GM12878 (cell line): ENCODE results near the gene VMAC.

Source experiments
- ESRRA ChIP-seq: IDR thresholded peaks from 2 replicates; pipeline ENCODE4 v1.6.1; 2012; ENCODE audit warnings: mild to moderate bottlenecking, low read length, improper control_type of control experiment
- FOXM1 ChIP-seq: IDR thresholded peaks from 2 replicates; pipeline ENCODE4 v1.6.1; 2012; ENCODE audit warnings: low read depth, mild to moderate bottlenecking, inconsistent platforms, low read length, moderate library complexity
- POLR2A ChIP-seq: IDR thresholded peaks from 2 replicates; pipeline ENCODE4 v1.6.1; 2011; ENCODE audit warnings: low read depth, mild to moderate bottlenecking, low read length
- POLR2AphosphoS5 ChIP-seq: IDR thresholded peaks from 2 replicates; pipeline ENCODE4 v1.6.1; 2011; ENCODE audit warnings: mild to moderate bottlenecking, low read length, inconsistent platforms
- RAD21 ChIP-seq: IDR thresholded peaks from 2 replicates; pipeline ENCODE4 v1.6.1; 2011; ENCODE audit warnings: mild to moderate bottlenecking, low read depth, low read length, moderate library complexity; ENCODE audit not compliant: insufficient read depth
- RCOR1 ChIP-seq: conservative IDR thresholded peaks from 2 replicates; pipeline ENCODE4 v1.6.1; 2012; ENCODE audit warnings: low read depth, low read length, improper control_type of control experiment
- SUZ12 ChIP-seq: fragments of 200-600 bp; sonication (generic); IDR thresholded peaks from one replicate; pipeline ENCODE4 v1.6.1; 2018; ENCODE audit warnings: antibody characterized with exemption, mild to moderate bottlenecking; ENCODE audit not compliant: unreplicated experiment
- ZSCAN29 ChIP-seq: fragments of 450-650 bp; IDR thresholded peaks from 2 replicates; pipeline ENCODE4 v1.6.1; 2017; ENCODE audit warnings: mild to moderate bottlenecking, moderate library complexity
- TF ChIP-seq, protein P1 (sequence below): IDR thresholded peaks from 2 replicates; pipeline ENCODE4 v1.6.1; 2011; ENCODE audit warnings: low read depth, low read length, improper control_type of control experiment, borderline replicate concordance
- TF ChIP-seq, protein P2 (sequence below), 3 experiments: IDR thresholded peaks in 2 of 3; conservative IDR thresholded peaks in 1 of 3; 2 replicates each; pipeline ENCODE4 v1.5.1; 2011; ENCODE audit warnings: low read depth in 3 of 3, low read length in 3 of 3, mild to moderate bottlenecking in 3 of 3, control low read depth in 2 of 3, moderate library complexity in 2 of 3, inconsistent platforms in 1 of 3, mixed read lengths in 1 of 3; ENCODE audit not compliant: control insufficient read depth in 2 of 3, insufficient read depth in 1 of 3; ENCODE audit errors: extremely low read depth in 1 of 3
- TF ChIP-seq, protein P3 (sequence below): IDR thresholded peaks from 2 replicates; pipeline ENCODE4 v1.6.1; 2012; ENCODE audit warnings: low read length, inconsistent platforms

DNA sequence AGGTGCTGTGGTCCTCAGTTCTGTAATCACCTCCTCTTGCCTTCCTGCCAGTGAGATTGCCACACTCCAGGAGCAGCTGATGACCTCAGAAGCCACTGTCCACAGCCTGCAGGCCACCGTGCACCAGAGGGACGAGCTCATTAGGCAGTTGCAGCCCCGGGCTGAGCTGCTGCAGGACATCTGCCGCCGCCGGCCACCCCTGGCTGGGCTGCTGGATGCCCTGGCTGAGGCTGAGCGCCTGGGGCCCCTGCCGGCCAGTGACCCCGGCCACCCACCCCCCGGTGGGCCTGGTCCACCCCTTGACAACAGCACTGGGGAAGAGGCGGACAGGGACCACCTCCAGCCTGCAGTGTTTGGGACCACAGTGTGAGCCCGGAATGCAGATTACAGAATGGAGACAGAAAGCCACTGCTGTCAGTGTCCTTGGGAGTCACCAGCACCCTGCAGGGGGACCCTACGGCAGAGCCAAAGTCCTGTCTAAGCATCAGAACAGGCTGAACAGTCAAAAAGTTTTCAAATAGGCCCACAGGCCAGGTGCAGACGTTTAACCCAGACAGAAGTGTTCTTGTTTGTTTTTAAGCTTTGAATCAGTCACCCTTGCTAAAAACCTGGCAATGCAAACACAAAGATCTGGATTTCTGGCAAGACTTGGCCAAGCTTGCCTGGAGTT lies 4.2 kb downstream of the VMAC start:
- TF ChIP-seq, protein P1, sequence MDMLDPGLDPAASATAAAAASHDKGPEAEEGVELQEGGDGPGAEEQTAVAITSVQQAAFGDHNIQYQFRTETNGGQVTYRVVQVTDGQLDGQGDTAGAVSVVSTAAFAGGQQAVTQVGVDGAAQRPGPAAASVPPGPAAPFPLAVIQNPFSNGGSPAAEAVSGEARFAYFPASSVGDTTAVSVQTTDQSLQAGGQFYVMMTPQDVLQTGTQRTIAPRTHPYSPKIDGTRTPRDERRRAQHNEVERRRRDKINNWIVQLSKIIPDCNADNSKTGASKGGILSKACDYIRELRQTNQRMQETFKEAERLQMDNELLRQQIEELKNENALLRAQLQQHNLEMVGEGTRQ = no peak
- TF ChIP-seq, protein P2, sequence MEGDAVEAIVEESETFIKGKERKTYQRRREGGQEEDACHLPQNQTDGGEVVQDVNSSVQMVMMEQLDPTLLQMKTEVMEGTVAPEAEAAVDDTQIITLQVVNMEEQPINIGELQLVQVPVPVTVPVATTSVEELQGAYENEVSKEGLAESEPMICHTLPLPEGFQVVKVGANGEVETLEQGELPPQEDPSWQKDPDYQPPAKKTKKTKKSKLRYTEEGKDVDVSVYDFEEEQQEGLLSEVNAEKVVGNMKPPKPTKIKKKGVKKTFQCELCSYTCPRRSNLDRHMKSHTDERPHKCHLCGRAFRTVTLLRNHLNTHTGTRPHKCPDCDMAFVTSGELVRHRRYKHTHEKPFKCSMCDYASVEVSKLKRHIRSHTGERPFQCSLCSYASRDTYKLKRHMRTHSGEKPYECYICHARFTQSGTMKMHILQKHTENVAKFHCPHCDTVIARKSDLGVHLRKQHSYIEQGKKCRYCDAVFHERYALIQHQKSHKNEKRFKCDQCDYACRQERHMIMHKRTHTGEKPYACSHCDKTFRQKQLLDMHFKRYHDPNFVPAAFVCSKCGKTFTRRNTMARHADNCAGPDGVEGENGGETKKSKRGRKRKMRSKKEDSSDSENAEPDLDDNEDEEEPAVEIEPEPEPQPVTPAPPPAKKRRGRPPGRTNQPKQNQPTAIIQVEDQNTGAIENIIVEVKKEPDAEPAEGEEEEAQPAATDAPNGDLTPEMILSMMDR (IDR thresholded peaks at IDR 0.05 in 2 of 3, conservative IDR thresholded peaks at IDR 0.05 in 1 of 3; ENCODE audit: control insufficient read depth in 2 of 3, extremely low read depth in 1 of 3, insufficient read depth in 1 of 3, low read depth in 3 of 3, low read length in 3 of 3) = no peak
- no peak for TF ChIP-seq RCOR1
- no peak for TF ChIP-seq SUZ12
- no peak for TF ChIP-seq POLR2AphosphoS5
- TF ChIP-seq, protein P3, sequence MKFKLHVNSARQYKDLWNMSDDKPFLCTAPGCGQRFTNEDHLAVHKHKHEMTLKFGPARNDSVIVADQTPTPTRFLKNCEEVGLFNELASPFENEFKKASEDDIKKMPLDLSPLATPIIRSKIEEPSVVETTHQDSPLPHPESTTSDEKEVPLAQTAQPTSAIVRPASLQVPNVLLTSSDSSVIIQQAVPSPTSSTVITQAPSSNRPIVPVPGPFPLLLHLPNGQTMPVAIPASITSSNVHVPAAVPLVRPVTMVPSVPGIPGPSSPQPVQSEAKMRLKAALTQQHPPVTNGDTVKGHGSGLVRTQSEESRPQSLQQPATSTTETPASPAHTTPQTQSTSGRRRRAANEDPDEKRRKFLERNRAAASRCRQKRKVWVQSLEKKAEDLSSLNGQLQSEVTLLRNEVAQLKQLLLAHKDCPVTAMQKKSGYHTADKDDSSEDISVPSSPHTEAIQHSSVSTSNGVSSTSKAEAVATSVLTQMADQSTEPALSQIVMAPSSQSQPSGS = no peak
- no peak for TF ChIP-seq ESRRA
- no peak for TF ChIP-seq RAD21
- TF ChIP-seq FOXM1 = no peak
- no peak for TF ChIP-seq ZSCAN29
- TF ChIP-seq POLR2A = no peak
